HG02970 (cell line): ENCODE data around the gene PRIMA1.

Experiments used
- ATAC-seq: cut with Tn5 transposase; IDR thresholded peaks from one replicate; pipeline ENCODE4 v1.9.1; 2021; ENCODE audit warnings: mild to moderate bottlenecking, moderate library complexity, moderate number of reproducible peaks; ENCODE audit not compliant: unreplicated experiment, low FRiP score

Gene PRIMA1

DNA sequence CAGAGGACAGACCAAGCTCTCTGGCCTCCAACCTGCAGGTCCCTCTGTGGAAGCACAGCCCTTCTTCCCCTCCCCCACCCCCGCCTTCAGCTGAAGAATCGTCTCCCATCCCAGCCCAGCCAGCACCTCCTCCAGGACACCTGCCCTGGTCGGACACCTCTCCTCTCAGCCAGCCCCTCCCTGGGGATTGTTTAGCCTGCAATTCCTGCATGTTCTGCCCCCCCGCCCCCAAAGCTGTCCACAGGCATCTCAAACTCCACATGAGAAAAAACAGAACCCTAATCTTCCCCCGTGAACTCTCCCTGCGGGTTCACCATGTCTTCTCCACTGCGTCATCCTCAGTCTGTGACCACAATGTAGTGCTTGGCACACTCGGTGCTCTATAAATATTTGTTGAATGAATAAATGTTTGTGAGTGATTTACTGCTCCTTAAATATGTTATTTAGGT lies 24.1 kb downstream of the PRIMA1 start:
- no peak for ATAC-seq

DNA sequence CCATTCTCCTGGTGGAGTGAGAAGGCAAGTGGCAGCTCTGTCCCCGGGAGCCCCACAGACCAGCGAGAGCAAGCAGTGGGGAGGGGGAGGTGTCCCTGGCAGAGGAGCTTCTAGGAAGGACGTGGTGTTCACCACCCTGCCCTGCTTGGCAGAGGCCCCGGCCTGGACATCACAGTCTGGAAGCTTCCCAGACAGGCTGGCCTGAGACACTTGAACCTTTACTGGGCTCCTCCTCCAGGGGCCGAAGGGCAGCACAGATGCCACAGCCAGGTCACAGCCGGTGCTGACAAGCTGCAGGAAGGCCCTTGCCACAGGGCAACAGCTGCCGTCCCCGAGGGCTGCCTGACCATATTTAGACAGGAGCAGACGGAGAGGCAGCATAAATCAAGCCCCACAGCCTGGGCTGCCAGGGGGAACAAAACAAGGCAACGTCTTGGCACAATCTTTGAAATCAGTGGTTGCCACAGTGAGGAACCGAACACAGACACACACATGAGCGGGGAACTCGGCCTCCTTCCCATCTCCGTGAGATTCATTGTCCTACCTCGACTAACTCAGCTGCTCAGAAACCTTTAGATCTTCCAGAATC lies 28.5 kb downstream of the PRIMA1 start:
- ATAC-seq = no peak

DNA sequence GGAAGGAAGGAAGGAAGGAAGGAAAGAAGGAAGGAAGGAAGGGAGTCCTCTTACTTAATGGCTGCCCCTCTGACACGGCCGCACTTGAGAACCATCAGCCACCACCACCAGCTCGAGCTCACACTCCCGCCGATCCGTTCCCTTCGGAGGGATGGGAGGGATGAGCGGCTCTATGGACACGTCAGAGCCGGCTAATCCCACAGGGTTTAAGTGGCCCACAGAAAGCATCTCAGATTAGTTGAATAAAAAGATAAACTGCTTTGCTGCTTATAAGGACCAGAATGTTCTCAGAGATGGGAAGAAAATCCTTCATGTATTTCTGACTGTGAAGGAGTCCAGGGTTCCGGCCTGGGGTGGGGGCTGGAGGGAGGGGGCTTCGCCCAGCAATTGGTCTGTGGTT lies 31.1 kb downstream of the PRIMA1 start:
- ATAC-seq = no peak

DNA sequence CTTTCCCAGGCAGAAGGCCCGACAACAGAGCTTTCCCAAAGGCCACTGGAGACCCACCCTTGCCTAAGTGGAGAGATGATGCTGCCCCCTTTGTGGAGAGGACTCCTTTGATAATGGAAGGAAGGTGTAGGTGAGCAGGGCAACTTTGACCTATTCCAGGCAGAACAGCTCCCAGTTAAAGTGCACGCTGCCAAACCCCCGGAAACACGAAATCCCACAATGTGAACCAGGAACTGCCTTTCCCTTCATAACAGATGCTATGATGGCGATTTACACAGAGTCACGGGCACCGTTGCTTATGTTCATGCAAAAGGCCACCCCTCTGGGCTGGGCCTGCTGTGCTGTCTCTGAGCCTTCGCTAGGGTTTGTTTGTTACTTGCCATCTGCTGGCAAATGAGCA lies 34.6 kb downstream of the PRIMA1 start:
- ATAC-seq = no peak

DNA sequence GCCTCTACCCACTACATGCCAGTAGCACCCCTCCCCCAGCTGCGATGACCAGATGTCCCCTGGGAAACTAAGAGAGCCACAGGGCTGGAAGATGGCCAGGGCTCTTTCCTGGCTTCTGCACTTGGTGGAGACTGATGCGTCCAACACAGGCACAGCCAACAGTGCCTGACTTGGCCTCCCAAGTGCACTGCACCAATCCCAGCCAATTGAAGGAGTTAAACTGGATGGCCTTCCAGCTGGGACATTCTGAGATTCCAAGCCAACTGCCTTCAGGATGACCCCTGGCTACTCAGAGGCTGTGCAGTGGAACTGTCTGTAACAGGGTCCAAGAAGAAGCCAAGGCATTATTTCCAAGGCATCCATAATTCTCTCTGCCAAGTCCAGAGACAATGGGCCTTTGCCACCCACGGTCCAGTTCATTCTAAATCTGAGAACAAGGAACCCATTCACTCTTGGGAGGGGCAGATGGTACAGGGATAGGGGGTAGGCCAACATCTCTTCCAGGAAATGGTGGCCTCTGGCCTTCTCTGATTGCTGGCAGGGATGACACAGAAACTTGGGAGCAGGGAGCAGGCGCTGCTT lies 35.2 kb downstream of the PRIMA1 start:
- no peak for ATAC-seq

DNA sequence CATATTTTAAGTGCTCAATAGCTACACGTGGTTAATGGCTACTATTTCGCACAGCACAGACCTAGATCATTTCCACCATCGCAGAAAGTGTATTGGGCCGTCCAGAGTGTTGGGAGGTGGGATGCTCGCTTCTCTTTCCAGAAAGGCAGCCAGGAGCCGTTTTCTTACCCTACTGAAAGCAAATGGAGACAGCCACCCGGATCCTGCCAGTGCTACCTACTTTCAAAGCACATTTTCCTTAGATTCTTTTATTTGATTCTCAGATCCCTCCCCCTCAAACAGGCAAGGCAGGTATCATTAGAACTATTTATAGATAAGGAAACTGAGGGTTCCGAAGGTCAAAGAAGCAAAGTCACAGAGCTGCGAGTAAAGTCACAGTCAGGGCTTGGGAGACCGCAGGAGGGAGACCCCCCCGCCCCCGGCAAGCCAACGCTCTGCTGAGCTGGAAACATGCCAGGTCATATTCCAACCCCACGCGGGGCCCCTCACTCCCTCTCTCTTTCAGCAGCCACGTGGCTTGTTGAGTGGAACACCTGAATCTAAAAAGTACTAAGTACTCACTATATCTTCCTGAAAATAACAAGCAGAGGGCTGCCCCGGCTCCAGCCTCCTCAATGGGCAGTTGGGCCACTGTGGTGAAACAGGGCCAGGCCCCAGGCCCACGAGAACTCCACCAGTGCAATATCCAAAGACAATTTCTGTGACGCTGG lies 36.2 kb downstream of the PRIMA1 start:
- no peak for ATAC-seq

DNA sequence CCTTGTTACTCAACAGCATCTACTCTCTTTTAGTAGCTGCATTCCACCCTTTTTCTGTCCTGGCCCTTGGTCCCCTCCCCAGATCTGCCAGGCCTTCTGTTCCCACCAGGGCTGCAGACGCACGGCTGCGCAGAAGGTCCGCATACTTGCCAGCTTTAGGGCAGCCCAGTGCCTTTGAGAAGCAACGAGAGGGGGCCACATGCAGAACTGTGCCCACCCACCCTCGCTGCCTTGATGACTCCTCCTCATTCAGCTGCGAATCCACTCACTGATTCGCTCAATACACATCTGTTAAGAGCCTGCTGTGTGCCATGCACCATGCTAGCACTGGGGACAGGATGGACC lies 39.2 kb downstream of the PRIMA1 start:
- ATAC-seq = no peak

DNA sequence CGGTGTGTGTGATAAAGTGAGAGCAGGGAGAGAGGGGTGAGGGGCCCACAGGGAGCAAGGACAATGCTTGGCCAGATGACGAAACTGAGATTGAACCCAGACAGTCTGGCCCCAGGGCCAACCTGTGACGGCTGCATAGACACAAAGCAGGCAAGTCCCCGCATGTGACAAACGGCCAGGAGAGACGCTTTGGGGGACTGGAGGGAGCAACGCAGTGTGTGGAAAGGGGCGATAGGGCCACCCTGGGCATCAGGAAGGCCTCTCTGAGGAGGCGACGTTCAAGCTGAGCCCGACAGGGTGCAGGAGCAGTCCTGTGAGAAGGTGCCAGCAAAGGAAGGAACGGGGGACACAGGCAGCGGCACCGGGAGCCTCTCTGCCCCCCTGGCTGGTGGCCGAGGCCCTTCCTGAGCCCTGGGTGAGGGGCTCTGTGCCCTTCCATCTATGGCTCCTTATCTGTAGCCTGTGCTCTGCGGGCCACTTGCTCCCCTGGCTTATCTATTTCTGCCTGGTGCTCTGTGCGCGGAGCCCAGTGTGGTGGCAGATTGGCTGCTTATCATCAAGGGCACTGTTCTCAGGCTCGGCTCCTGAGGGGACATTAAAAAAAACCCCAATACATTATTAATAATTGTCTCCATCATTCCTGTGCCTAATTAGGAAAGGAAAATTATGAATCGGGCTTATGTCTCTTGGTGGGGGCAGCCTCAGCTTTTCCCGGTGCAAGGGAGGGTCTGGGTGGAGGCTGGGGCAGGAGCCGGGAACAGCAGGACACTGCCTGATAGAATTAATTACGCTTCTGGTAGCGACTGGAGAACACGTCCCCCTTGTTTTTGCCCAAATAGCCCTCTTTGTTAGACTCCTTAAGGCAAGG lies 39.8 kb downstream of the PRIMA1 start:
- no peak for ATAC-seq

DNA sequence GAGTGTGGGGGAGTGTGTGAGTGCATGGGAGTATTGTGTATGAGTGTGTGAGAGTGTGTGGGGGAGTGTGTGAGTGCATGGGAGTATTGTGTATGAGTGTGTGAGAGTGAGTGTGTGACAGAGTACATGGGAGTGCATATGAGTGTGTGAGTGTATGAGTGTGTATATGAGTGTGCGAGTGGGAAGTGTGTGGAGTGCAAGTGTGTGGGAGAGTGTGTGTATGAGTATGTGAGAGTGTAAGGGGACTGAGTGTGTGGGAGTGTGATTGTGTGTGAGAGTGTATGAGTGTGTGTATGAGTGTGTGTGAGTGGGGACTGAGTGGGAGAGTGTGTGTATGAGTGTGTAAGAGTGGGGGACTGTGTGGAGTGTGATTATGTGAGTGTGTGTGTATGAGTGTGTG lies 40.7 kb downstream of the PRIMA1 start:
- no peak for ATAC-seq

DNA sequence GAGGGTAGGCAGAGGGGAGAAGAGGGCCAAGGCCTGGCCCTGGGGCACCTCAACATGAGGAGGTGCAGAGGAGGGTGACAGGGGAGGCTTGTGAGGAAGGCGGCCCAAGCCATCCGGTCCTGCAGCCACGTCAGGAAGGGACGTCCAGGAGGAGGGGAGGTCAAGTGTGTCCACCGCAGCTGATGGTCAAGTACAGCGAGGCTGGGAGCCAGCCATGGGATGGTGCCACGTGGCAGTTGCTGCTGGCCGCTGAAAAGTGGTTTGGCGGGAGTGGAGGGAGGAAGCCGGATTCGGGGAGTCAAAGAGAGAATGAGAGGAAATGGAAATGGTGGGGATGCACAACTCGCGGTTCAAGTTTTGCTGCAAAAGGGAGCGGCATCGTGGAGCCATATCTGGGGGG lies 41.2 kb downstream of the PRIMA1 start:
- ATAC-seq = no peak

DNA sequence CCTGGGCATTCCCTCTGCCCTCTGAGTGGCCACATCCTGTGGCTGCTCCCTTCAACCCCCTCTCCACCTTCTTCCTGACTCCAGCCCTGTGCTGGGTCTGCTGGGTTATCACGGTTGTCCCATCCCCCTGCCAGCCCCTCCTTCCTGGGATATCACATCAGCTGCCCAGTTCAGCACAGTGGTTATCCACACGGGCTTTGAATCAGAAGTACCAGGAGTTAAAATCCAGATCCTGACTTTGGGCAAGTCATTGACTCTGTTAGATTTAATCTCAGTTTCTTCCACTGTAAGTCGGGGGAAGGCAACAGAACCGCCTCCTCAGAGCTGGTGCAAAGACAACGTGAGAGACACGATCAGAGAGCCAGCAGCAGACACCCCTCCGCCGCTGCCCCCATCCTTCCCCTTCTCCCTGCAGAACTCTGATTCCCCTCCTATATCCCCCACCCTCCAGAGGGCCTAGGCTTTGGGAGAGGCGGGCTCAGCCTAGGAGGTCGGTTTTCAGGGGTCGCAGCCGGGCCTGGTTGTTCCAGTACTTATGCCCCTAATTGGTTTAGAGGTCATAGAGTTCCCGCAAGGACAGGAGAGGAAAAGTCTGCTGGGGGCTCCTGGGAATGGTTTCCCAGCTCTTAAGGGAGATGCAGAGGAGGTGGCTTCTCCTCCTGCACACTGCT lies 42.5 kb downstream of the PRIMA1 start:
- ATAC-seq = no peak

DNA sequence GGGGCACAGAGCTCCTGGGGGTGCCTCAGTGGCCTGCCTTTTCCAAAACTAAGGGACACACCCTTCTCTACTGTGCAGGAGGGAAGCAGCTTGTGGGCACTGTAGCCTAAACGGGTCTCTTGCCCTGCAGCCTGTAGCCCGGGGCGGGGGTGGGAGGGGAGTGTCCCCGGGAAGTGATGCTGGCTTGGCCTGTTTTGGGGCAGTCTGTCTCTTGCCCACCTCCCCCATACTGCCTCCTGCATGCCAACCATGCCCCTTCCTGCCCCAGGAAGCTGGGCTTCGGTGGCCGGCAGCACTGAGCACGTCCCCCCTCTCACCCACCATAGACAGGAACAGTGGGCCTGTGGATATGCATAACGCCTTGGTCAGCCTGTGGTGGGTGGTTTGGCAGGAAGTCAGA lies 43.4 kb downstream of the PRIMA1 start:
- ATAC-seq = no peak

DNA sequence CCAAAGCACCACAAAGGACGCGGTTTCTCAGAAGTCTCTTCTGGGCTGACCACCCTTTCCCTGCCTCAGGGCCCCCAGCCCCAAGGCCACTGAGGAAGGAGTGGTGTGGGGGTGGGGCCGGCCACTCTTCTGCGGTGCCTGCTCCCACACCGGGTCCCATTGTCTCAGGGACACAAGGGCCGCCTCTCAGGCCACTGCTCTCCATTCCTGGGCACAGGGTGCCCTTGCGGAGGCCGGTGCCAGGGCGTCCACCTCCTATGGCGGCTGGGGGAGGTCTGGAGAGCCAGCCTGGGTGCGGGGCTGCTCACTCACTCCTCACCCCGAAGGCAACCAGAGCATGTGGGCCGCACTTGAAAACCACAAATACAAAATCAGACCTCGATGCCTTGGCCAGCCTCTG lies 44.1 kb downstream of the PRIMA1 start:
- no peak for ATAC-seq

DNA sequence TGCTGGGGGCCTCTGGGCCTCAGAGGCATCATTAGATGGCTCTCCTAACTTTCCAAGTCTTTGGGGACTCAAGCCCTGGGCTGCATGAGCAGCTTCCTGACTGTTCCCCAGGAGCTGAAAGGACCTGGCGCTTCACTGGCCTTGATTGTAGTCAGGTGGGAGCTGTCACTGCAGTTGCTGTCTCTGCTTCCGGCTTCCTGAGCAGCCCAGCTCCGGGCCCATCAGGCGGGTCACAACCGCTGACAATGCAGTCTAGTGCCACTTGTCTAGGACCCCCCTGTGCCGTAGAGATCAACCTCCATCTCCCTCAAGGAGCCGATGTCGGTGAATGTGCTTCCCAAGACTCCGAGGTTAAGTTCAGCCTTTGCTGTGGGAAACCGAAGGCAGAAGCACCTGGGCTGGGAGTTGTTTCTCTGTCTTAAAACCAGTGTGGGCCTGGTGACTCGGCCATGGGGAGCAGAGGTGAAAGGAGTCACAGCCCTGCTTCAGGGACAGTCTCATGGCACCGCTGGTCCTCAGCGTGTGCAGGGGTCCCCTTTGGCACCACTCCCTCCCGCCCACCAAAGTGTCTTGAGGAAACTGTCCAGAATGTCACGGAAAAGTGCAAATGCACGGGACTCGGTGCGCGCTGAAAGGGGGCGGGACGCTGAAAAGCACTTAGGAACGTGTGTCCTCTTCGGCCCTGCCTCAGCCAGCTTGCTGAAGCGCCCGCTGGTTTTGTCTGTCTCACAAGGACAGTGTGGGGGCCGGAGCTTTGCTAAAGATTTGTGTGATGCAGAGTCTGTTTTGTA lies 44.8 kb downstream of the PRIMA1 start:
- ATAC-seq = no peak

DNA sequence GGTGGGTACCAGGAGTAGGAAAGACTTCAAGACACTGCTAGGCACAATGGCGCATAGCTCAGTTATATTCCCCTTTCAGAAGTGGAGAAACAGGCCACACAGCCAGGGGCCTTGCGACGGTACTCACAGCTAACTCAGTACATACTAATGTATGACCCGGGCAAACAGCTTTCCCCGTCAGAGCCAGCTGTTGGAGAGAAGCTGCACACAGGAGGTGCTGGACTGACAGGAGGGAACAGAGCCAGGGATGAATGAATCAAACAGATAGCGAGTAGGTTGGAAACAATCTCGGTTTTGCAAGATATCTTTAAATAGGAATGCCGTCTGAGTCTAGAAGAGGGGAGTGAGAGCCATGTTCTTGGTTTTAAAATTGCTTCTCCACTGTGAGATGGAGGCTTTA lies 45.5 kb downstream of the PRIMA1 start:
- no peak for ATAC-seq

DNA sequence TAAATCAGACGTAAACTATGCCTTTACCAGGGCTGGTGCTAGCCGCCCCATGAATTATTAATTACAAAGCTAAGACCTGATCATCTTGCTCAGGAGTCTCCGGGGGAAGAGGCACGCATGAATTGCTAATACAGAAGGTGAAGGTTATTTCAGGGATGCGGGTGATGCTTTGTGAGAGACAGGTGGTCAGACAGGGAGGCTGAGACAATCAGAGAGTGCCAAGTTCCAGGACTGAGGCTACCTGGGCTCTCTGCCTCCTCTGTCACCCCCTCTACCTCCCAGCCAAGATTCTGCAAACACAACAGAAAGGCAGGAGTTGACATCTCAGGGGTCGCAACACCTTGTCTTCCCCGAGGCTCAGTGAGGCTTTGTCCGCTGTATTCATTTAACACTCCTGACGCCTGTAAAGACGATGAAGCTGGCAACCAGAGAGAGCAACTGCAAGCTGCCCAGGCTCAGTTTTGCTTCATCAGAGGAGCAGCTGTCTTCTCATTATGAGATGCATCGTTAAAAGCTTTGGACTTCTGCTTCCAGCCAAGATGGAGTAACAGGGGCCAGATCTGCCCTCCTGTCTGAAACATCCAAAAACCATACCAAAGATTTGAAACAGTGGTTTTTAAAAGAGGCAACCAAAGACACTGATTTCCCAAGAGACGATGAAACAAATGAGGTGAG lies 46.6 kb downstream of the PRIMA1 start:
- no peak for ATAC-seq

DNA sequence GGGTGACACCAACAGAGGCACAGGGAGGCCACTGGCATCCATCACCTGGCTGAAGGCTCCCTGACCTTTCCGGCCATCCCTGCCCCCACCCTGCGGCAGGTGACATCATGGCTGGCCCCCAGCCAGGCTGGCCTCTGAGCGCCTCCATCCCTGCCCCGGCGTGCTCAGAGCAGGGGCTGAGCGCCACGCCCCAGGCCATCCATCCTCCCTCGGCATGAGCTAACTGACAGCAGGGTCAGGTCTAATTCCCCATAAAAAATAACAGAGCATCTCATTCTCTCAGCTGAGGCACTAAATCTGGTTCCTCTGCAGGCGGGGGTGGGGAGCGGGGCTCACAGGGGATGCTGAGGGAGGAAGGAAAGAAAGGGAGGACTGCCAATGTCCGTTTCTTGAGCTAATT lies 50.7 kb downstream of the PRIMA1 start:
- ATAC-seq = no peak

DNA sequence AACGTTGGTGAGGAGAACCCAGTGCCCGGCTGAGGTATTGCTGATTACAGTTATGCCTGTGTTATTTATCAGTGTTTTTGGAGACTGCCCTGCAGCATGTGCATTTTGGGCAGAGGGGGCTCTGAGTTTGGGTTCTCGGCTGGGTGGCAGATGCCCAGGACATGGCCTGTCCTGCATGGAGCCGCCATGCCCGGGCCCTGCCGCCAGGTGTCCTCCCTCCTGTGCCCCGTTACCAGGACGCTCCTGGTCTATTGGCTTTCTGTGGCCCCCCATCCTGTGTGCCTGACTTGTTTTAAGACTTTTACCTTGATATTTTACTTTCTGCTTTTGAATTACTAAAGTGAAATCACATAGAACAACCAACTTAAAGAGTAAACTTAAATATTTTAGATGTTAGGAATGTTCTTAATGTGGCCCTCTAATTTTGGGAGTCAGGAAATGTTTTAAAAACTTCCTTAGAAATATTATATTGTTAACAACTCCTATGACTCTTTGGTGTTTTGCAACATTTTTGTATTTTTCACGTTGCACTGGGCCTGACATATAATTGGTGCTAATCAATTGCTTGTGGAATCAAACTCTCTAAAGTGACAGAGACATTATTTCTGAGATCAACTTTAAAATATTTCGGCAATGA lies 51.8 kb downstream of the PRIMA1 start:
- ATAC-seq = no peak

DNA sequence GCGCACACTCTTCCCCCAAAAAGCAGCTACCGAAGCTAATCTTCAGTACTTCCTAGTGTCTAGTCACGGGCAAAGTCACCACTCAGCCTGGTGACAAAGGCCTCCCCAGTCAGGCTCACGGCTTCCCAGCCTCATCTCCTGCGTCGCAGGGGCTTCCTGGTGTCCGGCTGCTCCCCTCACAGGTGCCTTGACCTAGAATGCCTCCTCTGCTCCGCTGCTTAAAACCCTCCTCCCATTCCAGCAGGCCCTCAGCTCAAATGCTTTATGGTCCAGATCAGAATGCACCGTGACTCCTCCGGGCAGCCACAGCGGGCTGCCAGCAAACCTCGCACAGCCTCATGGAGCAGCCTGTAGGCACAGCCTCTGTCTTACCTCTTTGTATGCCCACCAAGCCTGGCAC lies 53.1 kb downstream of the PRIMA1 start:
- ATAC-seq = no peak
